HG03457 (cell line): ENCODE results near the gene CXCR1.
"Not testable (repeated sequence)": the region's sequence is repeated elsewhere in the genome, so short reads cannot be mapped to it uniquely, and the experiment has no call there.

Experiments
- ATAC-seq: cut with Tn5 transposase; IDR thresholded peaks from one replicate; pipeline ENCODE4 v1.9.1; 2021; ENCODE audit warnings: moderate number of reproducible peaks; ENCODE audit not compliant: unreplicated experiment

The CXCR1 gene

GRCh38 chr2:218162814-218163213 lies 3.9 kb downstream of the CXCR1 start:
- no peak for ATAC-seq

GRCh38 chr2:218161644-218162043 lies 5.1 kb downstream of the CXCR1 start:
- ATAC-seq = no peak

- ATAC-seq = no peak
Measured at GRCh38 chr2:218155953-218156479, 10.7 kb downstream of the CXCR1 start.

DNA sequence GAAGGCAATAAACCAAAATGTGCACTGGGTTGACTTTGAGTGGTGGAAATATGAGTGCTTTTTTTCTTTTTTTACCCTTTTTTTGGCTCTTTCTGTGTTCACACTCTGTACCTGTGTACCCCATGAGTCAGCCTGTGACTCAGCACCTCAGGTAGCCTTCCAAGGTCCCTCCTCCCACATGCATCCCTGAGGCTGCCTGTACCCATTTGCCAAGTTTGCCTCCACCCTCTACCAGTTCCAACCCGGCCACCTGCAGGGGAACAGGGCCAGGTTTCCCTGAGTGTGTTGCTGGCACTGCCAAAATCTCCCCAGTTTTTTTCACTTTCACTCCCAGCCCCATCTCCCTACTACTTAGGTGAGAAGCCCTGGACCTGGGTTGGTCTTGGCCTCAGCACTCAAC lies 14.0 kb downstream of the CXCR1 start:
- ATAC-seq = no peak

GRCh38 chr2:218152172-218152571 lies 14.6 kb downstream of the CXCR1 start:
- ATAC-seq = no peak

- no peak for ATAC-seq
Measured at GRCh38 chr2:218149848-218150440, 16.8 kb downstream of the CXCR1 start.

GRCh38 chr2:218149098-218149497 lies 17.7 kb downstream of the CXCR1 start:
- ATAC-seq = no peak

DNA sequence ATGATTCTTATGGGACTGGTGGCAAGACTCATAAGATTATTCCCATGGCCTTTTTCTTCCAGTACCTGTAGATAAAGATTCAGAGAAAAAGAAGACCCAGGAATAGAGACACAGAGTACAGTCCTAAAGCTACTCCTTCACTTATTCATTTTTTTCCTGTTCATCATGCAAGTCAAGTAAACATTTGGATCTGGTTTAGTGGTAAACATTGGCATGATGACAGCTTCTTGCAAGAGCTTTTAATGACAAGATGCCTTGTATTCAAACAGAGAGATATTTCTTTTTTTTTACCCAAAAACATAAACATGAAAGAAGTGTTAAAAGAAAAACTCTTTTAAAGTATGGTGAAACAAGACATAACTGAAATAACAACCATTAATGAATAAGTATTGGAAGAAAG lies 20.7 kb downstream of the CXCR1 start:
- ATAC-seq = no peak

DNA sequence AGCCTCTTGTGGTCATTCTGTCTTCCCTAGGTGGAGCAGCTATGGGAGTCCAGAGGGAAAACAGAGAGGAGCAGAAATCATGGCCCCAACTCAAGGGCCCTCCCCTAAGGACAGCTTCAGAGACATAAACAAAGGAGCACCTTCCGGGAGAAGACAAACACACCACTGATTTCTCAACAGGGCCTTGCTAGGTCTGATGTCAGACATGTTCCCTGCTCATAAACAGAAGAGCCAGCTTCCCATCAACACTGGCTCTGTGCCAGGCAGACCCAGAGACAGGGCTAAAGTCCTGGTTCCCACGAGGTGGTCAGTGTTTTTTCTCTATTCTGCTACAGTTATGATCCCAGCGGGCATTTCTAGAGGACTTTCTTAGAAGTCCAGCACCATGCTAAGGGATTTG lies 21.6 kb downstream of the CXCR1 start:
- ATAC-seq = no peak

DNA sequence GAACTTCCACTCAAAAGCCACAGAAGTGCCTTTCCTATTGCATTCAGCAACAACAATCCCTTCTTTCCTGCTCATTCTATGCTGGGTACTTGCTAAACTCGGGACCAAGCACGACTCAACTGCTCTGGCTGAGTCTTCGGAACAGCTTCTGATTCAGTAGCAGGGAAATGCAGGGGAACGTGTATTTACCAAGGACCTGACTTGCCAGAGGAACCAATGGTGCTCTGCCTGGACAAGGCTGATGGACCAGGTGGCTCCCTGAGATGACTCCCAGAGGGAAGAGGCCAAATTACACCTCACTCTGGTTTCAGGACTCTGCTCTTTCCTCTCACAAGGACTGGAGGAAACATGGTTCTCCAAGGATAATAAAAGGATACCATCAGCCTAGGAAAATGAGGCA lies 28.7 kb downstream of the CXCR1 start:
- ATAC-seq = no peak

GRCh38 chr2:218137514-218137913 lies 29.2 kb downstream of the CXCR1 start:
- ATAC-seq = no peak

GRCh38 chr2:218130822-218131221 lies 35.9 kb downstream of the CXCR1 start:
- ATAC-seq = no peak

- ATAC-seq = no peak
Measured at GRCh38 chr2:218130377-218130776, 36.4 kb downstream of the CXCR1 start.

DNA sequence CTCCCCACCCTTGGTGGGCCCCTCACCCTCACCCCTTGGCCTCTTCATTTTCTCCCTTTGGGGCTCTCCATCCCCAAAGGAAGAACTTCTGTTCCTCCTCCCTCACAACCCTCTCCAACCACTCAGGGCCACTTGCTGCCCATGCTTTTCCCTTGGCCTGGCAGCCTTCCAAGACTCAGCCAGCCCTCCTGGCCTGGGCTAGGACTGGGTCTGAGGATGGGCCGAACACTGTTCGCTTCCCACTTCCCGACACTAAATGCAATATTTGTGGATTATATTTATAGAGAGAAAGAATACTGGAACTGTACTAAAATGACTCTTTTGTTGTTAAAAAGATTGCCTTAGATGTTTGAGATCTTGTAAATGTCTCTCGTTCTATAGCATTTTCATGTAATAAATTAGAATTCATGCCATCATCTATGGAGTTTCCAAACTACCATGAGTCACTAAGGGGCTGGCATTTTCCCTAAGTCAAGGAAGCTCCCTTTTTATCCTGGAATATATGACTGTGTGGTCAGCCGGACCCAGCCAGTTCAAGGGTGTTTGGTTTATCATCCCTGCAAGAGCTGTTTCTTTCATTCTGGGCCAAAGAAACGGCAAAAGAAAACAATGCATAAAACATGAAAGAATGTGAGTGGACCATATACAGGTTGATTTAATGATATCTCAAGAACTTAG lies 37.2 kb downstream of the CXCR1 start:
- ATAC-seq = no peak

DNA sequence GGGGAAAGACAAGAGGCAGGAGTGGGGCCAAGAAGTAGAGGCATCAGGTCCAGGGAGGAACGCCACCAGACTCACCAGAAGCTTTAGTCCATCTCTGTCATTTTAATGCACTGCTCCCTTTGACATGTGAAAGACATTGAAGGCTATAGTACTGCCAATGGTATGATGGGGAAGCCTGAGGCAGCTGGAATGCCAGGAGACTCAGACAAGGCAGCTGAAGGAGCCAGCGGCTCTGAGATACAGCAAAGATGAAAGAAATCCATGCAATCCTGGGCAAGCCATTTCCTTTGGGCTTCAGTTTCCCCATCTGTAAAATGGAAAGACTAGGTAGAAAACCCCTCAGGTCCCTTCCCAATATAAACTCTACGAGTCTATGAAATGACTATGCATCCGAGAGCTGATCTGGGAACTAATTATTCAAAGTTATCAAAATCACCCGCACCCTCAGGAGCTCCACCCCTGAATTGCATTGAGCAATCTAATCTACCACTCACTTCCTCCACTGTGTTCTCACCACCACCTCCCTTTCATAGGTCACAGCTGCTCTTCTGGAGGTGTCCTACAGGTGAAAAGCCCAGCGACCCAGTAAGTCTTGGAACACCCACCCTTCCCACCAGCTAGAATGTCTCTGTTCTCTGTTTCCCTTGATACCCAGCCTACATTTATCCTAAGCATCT lies 37.8 kb downstream of the CXCR1 start:
- no peak for ATAC-seq

GRCh38 chr2:218127929-218128455 lies 38.8 kb downstream of the CXCR1 start:
- no peak for ATAC-seq

GRCh38 chr2:218125626-218126080 lies 41.1 kb downstream of the CXCR1 start, which contains the start of gene CXCR2:
TSS of gene CXCR2 (plus strand) at chr2:218126028. CDS start at chr2:218134802, 8,774 bp downstream.
- no peak for ATAC-seq

DNA sequence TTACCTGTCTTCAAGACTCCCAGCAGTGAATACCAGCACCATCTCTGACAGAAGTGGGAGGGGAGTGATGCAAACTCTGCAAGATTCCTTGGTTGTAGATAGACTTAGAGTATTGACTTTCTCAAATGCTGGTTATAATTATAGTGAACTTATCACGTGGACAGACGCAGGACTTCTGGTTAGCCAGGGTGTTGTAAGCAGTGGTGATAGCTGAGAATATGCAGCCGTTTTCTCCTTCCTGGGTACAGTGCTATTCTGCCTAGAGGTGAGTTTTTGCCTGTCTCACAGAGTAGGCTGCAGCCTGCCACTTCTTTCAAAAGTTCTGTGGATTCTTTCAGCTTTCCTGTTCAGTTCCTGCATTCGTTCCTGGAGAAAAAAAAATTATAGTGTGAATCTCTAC lies 41.7 kb downstream of the CXCR1 start:
- no peak for ATAC-seq

DNA sequence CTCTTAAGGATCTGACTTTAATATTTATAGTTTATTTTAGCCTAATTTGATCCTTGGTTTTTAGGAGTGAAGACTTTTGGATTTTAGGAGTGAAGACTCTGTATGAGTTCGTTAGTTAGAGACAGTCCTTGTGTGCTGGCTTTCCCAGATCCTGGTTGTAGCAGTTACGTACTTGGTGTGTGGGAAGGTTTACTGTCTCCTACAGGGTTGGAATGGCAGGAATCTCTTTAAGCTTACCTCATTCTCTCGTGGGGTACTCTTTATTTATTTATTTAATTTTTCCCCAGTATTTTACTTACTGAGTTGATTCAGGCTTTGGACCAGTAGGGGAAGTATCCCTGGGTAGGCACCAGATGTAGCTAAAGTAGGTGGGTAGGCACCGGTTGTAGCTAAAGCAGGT lies 42.8 kb downstream of the CXCR1 start:
- ATAC-seq = no peak

DNA sequence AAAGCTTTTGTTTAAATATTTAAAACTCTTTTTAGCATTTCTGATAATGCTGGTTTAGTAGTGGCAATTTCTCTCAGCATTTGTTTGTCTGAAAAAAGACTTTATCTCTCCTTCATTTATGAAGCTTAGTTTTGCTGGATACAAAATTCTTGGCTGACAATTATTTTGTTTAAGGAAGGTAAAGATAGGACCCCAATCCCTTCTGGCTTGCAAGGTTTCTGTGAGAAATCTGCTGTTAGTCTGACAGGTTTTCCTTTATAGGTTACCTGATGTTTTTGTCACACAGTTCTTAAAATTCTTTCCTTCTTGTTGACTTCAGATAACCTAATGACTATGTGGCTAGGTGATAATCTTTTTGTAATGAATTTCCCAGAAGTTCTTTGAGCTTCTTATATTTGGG lies 44.5 kb downstream of the CXCR1 start:
- ATAC-seq = not testable (repeated sequence)

DNA sequence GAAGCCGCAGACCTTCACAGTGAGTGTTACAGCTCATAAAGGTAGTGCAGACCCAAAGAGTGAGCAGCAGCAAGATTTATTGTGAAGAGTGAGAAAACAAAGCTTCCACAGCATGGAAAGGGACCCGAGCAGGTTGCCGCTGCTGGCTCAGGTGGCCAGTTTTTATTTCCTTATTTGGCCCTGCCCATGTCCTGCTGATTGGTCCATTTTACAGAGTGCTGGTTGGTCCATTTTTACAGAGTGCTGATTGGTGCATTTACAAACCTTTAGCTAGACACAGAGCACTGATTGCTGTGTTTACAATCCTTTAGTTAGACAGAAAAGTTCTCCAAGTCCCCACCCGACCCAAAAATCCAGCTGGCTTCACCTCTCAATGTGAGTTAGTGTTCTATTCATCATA lies 45.0 kb downstream of the CXCR1 start:
- ATAC-seq = not testable (repeated sequence)
